ENCODE data around the gene EGFL8. TPM values are rescaled to one million over a fixed set of nuclear protein-coding genes. Genes with fewer than 3 reads are reported as not detected.

Gene EGFL8
- total and polyA plus RNA-seq, 2 donors (not counting 3 experiments of a cell fraction or from before 2014, with no cell fraction given): 9.0 to 12.6 TPM

- Histone ChIP-seq H3K9me3 (replicated peaks; ENCODE audit: control insufficient read depth, insufficient read depth, low read length) (no peaks in the 10 kb centered on the region), H3K36me3 (ENCODE audit: control insufficient read depth in 2 of 2, extremely low read depth in 1 of 2, insufficient read depth in 2 of 2, low read length in 2 of 2) (peaks cover 0 to 16% of the 10 kb centered on the region in 2 experiments), H4K20me1 (replicated peaks; ENCODE audit: control insufficient read depth, extremely low read depth, insufficient read depth, low read length) (no peaks in the 10 kb centered on the region), H3K27ac (ENCODE audit: insufficient read depth, low read depth, low read length) (peak overlapping the region; percentile 51), H3K79me2 (ENCODE audit: control insufficient read depth, insufficient read depth, low read length) (peaks cover 23% of the 10 kb centered on the region), H3K4me1 (ENCODE audit: control insufficient read depth, extremely low read depth, insufficient read depth, low read length) (peaks cover 41% of the 10 kb centered on the region), H3K4me3 (replicated peaks in 1 of 3; ENCODE audit: insufficient read depth in 1 of 3, low read depth in 1 of 3, low read length in 3 of 3) (peak overlapping the region; percentile 32 to 83 (median 73)), H3K27me3 (ENCODE audit: control insufficient read depth in 2 of 2, insufficient read depth in 2 of 2, low read length in 2 of 2) (no peaks in the 10 kb centered on the region), H2AFZ (ENCODE audit: low read depth, low read length) (no peak overlapping the region), H3K9ac (replicated peaks; ENCODE audit: extremely low read depth, insufficient read depth, low read length) (peak overlapping the region; percentile 66), H3K4me2 (ENCODE audit: insufficient read depth, low read length) (peak overlapping the region; percentile 89), H3K9me1 (replicated peaks; ENCODE audit: control insufficient read depth, extremely low read depth, insufficient read depth, low read length) (no peaks in the 10 kb centered on the region)
- POLR2A ChIA-PET: no interaction called here
- TF ChIP-seq FOS (IDR thresholded peaks at IDR 0.05; ENCODE audit: borderline replicate concordance, insufficient read depth, low read length) (no peak), JUN (IDR thresholded peaks at IDR 0.05; ENCODE audit: borderline replicate concordance, insufficient read depth, insufficient read length, low read depth) (no peak), EZH2 (IDR thresholded peaks at IDR 0.05; ENCODE audit: borderline replicate concordance, low read depth, low read length, severe bottlenecking) (no peak), MYC (IDR thresholded peaks at IDR 0.05; ENCODE audit: low read depth, low read length) (no peak), POLR2AphosphoS5 (IDR thresholded peaks at IDR 0.05; ENCODE audit: insufficient read depth, low read depth, low read length) (no peak), CTCF (IDR thresholded peaks at IDR 0.05; ENCODE audit: extremely low read depth in 1 of 2, insufficient read depth in 1 of 2, low read depth in 1 of 2, low read length in 2 of 2) (no peak), MAX (IDR thresholded peaks at IDR 0.05; ENCODE audit: insufficient read depth, insufficient read length) (no peak), POLR2A (IDR thresholded peaks at IDR 0.05; ENCODE audit: low read depth, low read length) (no peak), GATA2 (IDR thresholded peaks at IDR 0.05; ENCODE audit: insufficient read depth, insufficient read length, low read depth, low read length) (no peak)
- CTCF ChIA-PET: interaction anchor here (1.1 to 1.4 kb wide), 2 partner anchors 60 to 61 kb away, joined by 3 to 4 read pairs; partner anchors contain the start of gene ATF6B
- dilution Hi-C loops (cut with MboI; ENCODE audit: extremely low pct_ligation_motif_present, low sequenced_read_pairs) (no loop called here), intact Hi-C loops (cut with micrococcal nuclease) (no loop called here)
- DNase-seq (ENCODE audit: low read depth, low spot score) (no peak), FAIRE-seq (no peak)
- BruUV-seq (replicated peaks): TSS peak; percentile 4
Measured at GRCh38 chr6:32189069-32189741, 24.8 kb downstream of the EGFL8 start.

Measured in endothelial cell of umbilical vein (primary cell).